Mammary epithelial cell (primary cell): ENCODE results near the gene DNAH10.

ENCODE experiments used
- EZH2 ChIP-seq: IDR thresholded peaks from 2 replicates; pipeline ENCODE4 v1.6.1; 2012; ENCODE audit warnings: low read length, inconsistent platforms, borderline replicate concordance
- TF ChIP-seq, protein P1 (sequence below), 2 donors: IDR thresholded peaks in 1 of 2; conservative IDR thresholded peaks in 1 of 2; 2 replicates each; pipeline ENCODE4 v1.5.1; 2011 to 2012; ENCODE audit warnings: inconsistent platforms in 2 of 2, low read length in 2 of 2, mild to moderate bottlenecking in 2 of 2, control low read depth in 1 of 2, low read depth in 1 of 2; ENCODE audit not compliant: insufficient read depth in 1 of 2; ENCODE audit errors: extremely low read depth in 1 of 2

DNA sequence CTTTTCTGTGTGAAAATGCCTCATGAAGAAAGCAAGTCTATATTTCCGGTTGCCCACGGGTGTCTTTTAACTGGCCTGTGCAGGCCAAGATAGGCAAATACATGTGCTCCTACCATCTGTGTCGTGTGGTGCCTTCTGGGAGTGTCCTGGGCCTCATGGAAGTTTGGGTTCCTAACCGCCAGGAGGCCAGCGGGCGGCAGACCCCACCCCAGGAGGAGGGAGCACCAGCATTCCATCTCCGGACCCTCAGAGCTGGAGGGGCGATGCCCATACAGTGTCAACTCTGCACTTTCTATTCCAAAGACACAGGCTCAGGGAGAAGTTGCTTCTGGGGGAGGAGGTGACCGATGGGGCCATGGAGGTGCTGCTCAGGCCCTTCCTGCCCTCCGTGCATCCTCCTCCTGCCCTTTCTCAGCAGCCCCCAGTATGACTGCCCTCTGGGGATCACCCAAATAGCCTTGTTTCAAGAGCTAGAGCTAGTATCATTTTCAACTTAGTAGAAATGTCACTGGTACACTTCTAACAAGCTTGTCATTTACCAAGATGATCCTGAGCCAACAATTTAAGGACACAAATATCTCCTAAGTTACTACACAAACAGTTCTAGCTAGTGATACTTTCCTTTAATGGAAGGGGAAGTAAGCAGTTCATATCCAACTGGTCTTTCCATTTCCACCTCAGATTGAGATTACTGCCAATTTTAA is 192.7 kb downstream of the DNAH10 start:
- TF ChIP-seq, protein P1, sequence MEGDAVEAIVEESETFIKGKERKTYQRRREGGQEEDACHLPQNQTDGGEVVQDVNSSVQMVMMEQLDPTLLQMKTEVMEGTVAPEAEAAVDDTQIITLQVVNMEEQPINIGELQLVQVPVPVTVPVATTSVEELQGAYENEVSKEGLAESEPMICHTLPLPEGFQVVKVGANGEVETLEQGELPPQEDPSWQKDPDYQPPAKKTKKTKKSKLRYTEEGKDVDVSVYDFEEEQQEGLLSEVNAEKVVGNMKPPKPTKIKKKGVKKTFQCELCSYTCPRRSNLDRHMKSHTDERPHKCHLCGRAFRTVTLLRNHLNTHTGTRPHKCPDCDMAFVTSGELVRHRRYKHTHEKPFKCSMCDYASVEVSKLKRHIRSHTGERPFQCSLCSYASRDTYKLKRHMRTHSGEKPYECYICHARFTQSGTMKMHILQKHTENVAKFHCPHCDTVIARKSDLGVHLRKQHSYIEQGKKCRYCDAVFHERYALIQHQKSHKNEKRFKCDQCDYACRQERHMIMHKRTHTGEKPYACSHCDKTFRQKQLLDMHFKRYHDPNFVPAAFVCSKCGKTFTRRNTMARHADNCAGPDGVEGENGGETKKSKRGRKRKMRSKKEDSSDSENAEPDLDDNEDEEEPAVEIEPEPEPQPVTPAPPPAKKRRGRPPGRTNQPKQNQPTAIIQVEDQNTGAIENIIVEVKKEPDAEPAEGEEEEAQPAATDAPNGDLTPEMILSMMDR (conservative IDR thresholded peaks at IDR 0.05 in 1 of 2, IDR thresholded peaks at IDR 0.05 in 1 of 2; ENCODE audit: extremely low read depth in 1 of 2, insufficient read depth in 1 of 2, low read depth in 1 of 2, low read length in 2 of 2) = no peak
- no peak for TF ChIP-seq EZH2
